Aorta (tissue), 5 donors: ENCODE results near the gene IQCE. TPM values are rescaled to one million over a fixed set of nuclear protein-coding genes. Genes with fewer than 3 reads are reported as not detected.
"Not testable (repeated sequence)": the region's sequence is repeated elsewhere in the genome, so short reads cannot be mapped to it uniquely, and the experiment has no call there.

Experiments
- ATAC-seq: fragments of 200-7000 bp; cut with Tn5 transposase; one replicate; pipeline ENCODE4 v1.9.1; 2022; ENCODE audit warnings: moderate library complexity; ENCODE audit not compliant: low FRiP score
- DNase-seq, 2 donors: peaks; one replicate each; pipeline ENCODE4 v3.0.0-alpha.2; 2020
- H3K27ac ChIP-seq, 2 donors: one replicate each; pipeline ENCODE4 v1.5.1; 2013; ENCODE audit warnings: low read length in 2 of 2, mild to moderate bottlenecking in 2 of 2, moderate library complexity in 2 of 2, control low read depth in 1 of 2, inconsistent platforms in 1 of 2, low read depth in 1 of 2
- H3K27me3 ChIP-seq, 2 donors: one replicate each; pipeline ENCODE4 v1.6.1; 2013; ENCODE audit warnings: control low read depth in 1 of 2, low read length in 1 of 2, mild to moderate bottlenecking in 1 of 2, moderate library complexity in 1 of 2; ENCODE audit not compliant: insufficient read depth in 2 of 2, control insufficient read depth in 1 of 2
- H3K36me3 ChIP-seq, 2 donors: one replicate each; pipeline ENCODE4 v1.6.1; 2013; ENCODE audit warnings: control low read depth in 1 of 2, low read length in 1 of 2, mild to moderate bottlenecking in 1 of 2; ENCODE audit not compliant: insufficient read depth in 2 of 2, control insufficient read depth in 1 of 2
- H3K4me1 ChIP-seq, 2 donors: one replicate each; pipeline ENCODE4 v1.6.1; 2013; ENCODE audit warnings: low read length in 2 of 2, control low read depth in 1 of 2, mild to moderate bottlenecking in 1 of 2, moderate library complexity in 1 of 2; ENCODE audit not compliant: insufficient read depth in 2 of 2, control insufficient read depth in 1 of 2
- H3K4me3 ChIP-seq, 2 donors: one replicate each; pipeline ENCODE4 v1.5.1; 2013; ENCODE audit warnings: low read length in 2 of 2, control low read depth in 1 of 2, mild to moderate bottlenecking in 1 of 2
- H3K9me3 ChIP-seq: one replicate; pipeline ENCODE4 v1.6.1; 2013; ENCODE audit warnings: mild to moderate bottlenecking, low read length; ENCODE audit not compliant: control insufficient read depth
- WGBS, 2 donors: extraction: QIAGEN DNeasy Blood & Tissue Kit; methylation state at CpG; one replicate each; pipeline ENCODE4 v1.1.7; 2013; 5-methylcytosine and 5-hydroxymethylcytosine counted together
- intact Hi-C, 2 donors: fragments of 100-400 bp; cut with DNase I; formaldehyde crosslinking; loops; one replicate each; pipeline versions ENCODE4 v1.14.2 to v1.15.0; 2022
- polyA plus RNA-seq, 2 donors: library from polyadenylated mRNA; stranded (reverse); fragments of 200-250 nt; gene quantifications; one replicate each; pipeline ENCODE4 v1.2.3, GENCODE V29; 2013
- total RNA-seq, 2 donors: library from RNA; stranded (reverse); fragmentation: NEBNext Ultra II Directional; extraction: Animal tissue kit (Norgen Biotek cat#: 25700); gene quantifications; one replicate each; pipeline ENCODE4 v1.2.1, GENCODE V29; 2021
- donor health status: healthy with polysubstance abuse.
- donor health status: Bipolar disorder and iron deficiency.
- donor health status: DM: no; HTN: no; CAD: no.
- donor health status: DM: no; HTN: no; CAD: no.
- donor health status: DM: yes; HTN: yes; CAD: no.

IQCE gene
- total and polyA plus RNA-seq, 4 donors = 6.1 to 18.2 (median 11.2) TPM

DNA sequence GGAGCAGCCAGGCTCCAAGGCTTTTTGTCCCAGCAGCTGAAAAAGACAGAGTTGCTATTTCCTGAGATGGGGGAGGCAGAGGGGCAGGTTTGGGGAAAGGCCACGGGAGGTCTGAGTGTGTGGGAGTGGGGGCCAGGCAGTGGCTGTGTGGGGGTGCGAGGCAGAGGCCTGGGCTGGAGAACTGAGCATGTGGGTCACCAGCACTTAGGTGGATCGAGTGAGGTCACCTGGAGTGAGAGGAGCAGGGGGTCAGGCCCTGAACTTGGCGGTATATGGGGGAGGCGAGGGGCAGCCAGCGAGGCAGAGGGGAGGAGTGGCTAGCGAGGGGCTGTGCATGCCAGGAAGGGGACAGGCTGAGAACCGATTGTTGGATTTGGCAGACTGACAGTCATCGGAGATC is 28.4 kb downstream of the IQCE start:
- no peaks in the 10 kb centered on the region for H3K36me3 ChIP-seq

DNA sequence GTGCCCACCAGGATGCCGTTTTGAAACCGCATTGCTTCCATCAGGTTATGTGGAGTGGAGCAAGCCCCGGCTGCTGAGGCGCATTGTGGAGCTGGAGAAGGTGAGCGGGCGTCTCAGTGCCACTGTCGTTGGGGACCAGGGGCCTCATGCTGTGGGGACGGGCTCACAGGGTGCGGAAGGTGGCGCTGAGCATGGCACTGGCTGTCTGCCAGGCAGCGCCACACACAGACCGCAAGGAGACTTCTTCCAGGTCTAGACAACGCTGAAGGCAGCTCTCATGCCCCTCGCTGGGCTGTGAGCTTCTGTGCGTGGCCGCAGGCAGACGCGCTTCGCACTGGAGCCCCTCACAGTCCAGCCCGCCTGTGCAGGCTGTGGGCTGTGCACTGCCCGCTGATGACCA is 29.0 kb downstream of the IQCE start:
- H3K4me1 ChIP-seq = no peaks in the 10 kb centered on the region

More for the DNA sequence above, 28.4 kb downstream of the IQCE start:
- DNase-seq (no peak), ATAC-seq (no peak)
- Histone ChIP-seq H3K27me3 (no peaks in the 10 kb centered on the region), H3K4me3 (no peak overlapping the region), H3K4me1 (no peaks in the 10 kb centered on the region), H3K27ac (no peak overlapping the region), H3K9me3 (no peaks in the 10 kb centered on the region)
- intact Hi-C loops = no loop called here
- WGBS, 2 donors = 94 to 98% methylated on average over 9 of the region's 9 CpGs

DNA sequence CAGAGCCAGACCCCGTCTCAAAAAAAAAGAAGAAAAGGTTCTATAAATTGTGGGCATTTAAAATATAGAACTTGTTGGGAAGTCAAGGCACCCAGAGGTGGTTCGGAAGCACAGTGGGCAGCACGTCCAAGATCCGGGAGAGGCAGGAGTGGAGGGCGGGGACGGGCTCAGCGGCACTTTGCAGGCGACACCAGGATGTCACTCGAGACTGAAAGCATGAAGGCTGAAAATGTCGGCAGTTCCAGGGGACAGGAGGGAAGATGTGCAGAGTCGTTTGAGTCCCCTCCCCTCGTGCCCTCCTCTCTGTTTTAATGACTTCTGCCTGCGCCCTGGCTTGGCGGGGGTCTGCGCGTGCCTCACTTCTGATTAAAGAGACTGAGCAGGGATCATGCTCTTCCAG is 30.6 kb downstream of the IQCE start:
- no peaks in the 10 kb centered on the region for H3K27me3 ChIP-seq
- H3K9me3 ChIP-seq = no peaks in the 10 kb centered on the region
- no peak overlapping the region for H3K4me3 ChIP-seq
- no peak overlapping the region for H3K27ac ChIP-seq
- intact Hi-C loops = no loop called here
- DNase-seq (no peak), ATAC-seq (no peak)
- 94 to 96% methylated on average over 16 of the region's 16 CpGs for WGBS, 2 donors
- H3K36me3 ChIP-seq = no peaks in the 10 kb centered on the region
- no peaks in the 10 kb centered on the region for H3K4me1 ChIP-seq

More for the DNA sequence above, 29.0 kb downstream of the IQCE start:
- Histone ChIP-seq H3K4me3 (no peak overlapping the region), H3K27ac (no peak overlapping the region), H3K36me3 (no peaks in the 10 kb centered on the region), H3K9me3 (no peaks in the 10 kb centered on the region), H3K27me3 (no peaks in the 10 kb centered on the region)
- intact Hi-C loops = no loop called here
- 97 to 98% methylated on average over 21 of the region's 21 CpGs for WGBS, 2 donors
- ATAC-seq (no peak), DNase-seq (no peak)

DNA sequence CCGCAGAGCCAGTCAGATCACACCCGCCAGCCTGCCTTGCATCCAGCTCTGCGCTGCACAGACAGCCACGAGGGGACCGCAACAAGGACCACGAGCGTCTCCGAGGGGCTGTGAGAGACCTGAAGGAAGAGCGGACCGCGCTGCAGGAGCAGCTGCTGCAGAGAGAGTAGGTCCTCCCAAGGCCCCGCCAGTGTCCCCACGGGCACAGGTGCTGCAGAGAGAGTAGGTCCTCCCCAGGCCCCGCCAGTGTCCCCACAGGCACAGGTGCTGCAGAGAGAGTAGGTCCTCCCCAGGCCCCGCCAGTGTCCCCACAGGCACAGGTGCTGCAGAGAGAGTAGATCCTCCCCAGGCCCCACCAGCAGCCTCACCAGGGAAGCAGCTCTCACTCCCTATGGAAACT is 31.2 kb downstream of the IQCE start:
- H3K4me1 ChIP-seq, ATAC-seq, intact Hi-C loops, DNase-seq, H3K27ac ChIP-seq, H3K36me3 ChIP-seq, H3K27me3 ChIP-seq, H3K9me3 ChIP-seq, H3K4me3 ChIP-seq: not testable (repeated sequence)
- WGBS, 2 donors = 94 to 95% methylated on average over 14 to 15 of the region's 15 CpGs

DNA sequence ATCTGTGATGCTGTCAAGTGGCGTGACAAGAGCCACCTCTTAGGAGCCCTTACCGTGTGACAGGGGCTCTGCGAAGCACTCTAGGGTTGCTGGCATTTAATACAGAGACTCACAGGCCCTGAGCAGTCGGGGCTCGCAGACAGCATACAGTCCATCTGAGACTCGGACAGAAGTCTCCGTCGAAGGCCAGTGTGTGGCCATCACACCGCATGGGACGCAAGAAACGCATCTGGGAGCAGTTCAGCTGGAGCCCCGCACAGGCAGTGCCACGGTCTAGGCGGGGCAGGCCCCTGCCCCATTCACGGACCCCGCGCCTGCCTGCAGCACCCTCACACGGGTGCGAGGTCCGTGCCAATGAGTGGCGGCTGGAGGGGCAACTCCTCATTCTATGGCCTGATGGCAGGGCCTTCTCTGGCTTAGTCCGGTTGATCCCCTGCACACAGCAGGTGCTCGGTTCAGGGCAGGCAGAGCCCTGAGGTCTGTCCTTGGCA is 33.6 kb downstream of the IQCE start:
- intact Hi-C loops = no loop called here
- DNase-seq (no peak), ATAC-seq (no peak)
- no peaks in the 10 kb centered on the region for H3K36me3 ChIP-seq
- no peak overlapping the region for H3K4me3 ChIP-seq
- no peaks in the 10 kb centered on the region for H3K27me3 ChIP-seq
- no peaks in the 10 kb centered on the region for H3K9me3 ChIP-seq
- no peaks in the 10 kb centered on the region for H3K4me1 ChIP-seq
- WGBS, 2 donors = 95 to 97% methylated on average over 23 of the region's 23 CpGs
- no peak overlapping the region for H3K27ac ChIP-seq

DNA sequence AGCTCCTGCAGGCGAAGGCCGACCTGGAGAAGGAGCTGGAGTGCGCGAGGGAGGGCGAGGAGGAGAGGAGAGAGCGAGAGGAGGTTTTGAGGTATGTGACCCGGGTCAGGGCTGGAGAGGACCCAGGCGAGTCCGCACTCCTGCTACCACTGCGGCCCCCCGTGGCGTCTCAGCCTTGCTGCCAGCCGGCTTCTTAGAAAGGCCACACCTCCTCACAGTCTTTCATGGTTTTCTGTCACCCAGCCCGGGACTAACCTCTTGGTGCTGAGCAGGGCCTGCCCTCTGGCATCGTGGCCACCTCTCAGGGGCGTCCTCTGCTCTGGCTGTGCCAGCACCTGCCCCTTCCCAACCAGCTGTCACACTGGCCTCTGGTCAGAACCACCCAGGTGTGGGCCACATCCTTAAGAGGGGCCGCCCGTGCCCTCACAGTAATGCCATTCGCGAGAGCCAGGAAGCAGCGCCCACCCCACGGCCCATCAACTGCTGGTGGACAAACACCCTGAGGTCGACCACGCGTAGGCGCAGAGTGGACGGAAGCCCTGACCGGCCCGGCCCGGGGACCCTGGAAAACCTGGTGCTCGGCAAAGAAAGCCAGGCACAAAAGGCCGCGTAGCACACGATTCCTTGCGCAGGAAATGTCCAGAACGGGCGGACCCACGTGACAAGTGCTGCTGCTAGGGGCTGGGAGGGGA is 34.4 kb downstream of the IQCE start:
- H3K4me1 ChIP-seq = no peaks in the 10 kb centered on the region
- no peaks in the 10 kb centered on the region for H3K27me3 ChIP-seq
- no peak for DNase-seq
- no peak for ATAC-seq
- no peak overlapping the region for H3K4me3 ChIP-seq
- no peak overlapping the region for H3K27ac ChIP-seq
- no peaks in the 10 kb centered on the region for H3K9me3 ChIP-seq
- 95% methylated on average over 37 to 38 of the region's 38 CpGs for whole genome bisulfite sequencing, 2 donors
- intact Hi-C loops = no loop called here
- no peaks in the 10 kb centered on the region for H3K36me3 ChIP-seq

DNA sequence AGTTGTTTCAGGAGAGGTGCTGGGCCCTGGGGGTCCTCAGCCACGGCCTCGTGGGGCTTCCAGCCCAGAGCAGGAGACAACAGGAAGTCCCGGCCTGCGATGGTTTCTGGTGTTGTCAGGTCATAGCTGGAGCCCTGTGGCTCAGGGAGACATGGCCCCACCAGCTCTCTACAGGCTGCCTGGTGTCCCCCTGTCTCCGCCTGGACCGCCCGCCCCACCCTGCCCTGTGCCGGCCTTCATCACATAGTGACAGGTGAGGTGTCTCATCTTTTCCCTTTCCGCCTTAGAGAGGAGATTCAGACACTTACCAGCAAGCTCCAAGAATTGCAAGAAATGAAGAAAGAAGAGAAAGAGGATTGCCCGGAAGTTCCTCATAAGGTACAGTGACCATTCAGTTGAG is 35.8 kb downstream of the IQCE start:
- intact Hi-C loops = no loop called here

DNA sequence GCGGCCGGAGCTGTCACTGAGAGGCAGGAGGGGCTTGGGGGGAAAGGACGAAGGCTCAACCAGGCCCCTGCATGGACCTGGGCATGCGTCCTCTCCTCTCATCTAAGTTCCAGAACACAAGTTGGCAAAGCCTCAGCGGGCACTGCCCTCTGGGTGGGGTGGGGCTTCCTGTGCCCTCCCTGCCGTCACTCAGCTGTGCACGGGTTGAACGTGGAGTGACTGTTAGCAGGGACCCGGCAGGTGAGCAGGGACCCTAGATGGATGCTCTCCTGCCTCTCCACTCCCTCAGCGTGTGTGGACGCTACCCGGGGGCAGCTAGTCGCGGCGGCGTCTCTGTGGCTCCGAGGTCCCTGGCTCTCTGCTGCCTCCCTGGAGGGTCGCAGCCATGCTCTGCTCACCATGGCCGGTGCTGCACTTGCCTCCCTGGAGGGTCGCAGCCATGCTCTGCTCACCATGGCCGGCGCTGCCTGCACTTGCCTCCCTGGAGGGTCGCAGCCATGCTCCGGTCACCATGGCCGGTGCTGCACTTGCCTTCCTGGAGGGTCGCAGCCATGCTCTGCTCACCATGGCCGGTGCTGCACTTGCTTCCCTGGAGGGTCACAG is 36.6 kb downstream of the IQCE start:
- Histone ChIP-seq H3K4me3 (no peak overlapping the region), H3K27me3 (no peaks in the 10 kb centered on the region), H3K9me3 (no peaks in the 10 kb centered on the region), H3K27ac (no peak overlapping the region), H3K4me1 (no peaks in the 10 kb centered on the region), H3K36me3 (no peaks in the 10 kb centered on the region)
- DNase-seq = no peak
- WGBS, 2 donors = 89 to 92% methylated on average over 27 of the region's 27 CpGs
- no peak for ATAC-seq
- intact Hi-C loops = no loop called here

More for the DNA sequence above, 35.8 kb downstream of the IQCE start:
- Histone ChIP-seq H3K4me3 (no peak overlapping the region), H3K36me3 (no peaks in the 10 kb centered on the region), H3K9me3 (no peaks in the 10 kb centered on the region), H3K27me3 (no peaks in the 10 kb centered on the region), H3K4me1 (no peaks in the 10 kb centered on the region), H3K27ac (no peak overlapping the region)
- ATAC-seq = no peak
- DNase-seq = no peak
- WGBS, 2 donors = 89 to 95% methylated on average over 10 of the region's 10 CpGs
